GM19025 (cell line): ENCODE results near the gene CEACAM21.
A peak's percentile ranks its signal among the peaks of the same experiment; 100 is the strongest.

Experiments used
- ATAC-seq: cut with Tn5 transposase; IDR thresholded peaks from one replicate; pipeline ENCODE4 v1.9.1; 2021; ENCODE audit warnings: mild to moderate bottlenecking, low read depth, moderate library complexity; ENCODE audit not compliant: unreplicated experiment

Gene CEACAM21

GRCh38 chr19:41575998-41576397, at the start of gene CEACAM21:
TSS of gene CEACAM21 (plus strand) at chr19:41576166. CDS start at chr19:41576275, 109 bp downstream.
- peak; percentile 83 for ATAC-seq

- no peak for ATAC-seq
Measured at GRCh38 chr19:41527089-41527488, 48.9 kb upstream of the CEACAM21 start.

GRCh38 chr19:41528106-41528505, 47.9 kb upstream of the CEACAM21 start:
- no peak for ATAC-seq

GRCh38 chr19:41529484-41530183, 46.3 kb upstream of the CEACAM21 start:
- no peak for ATAC-seq

- no peak for ATAC-seq
Measured at GRCh38 chr19:41530184-41530534, 45.8 kb upstream of the CEACAM21 start.

GRCh38 chr19:41530761-41531301, 45.1 kb upstream of the CEACAM21 start:
- no peak for ATAC-seq

GRCh38 chr19:41531438-41532311, 44.3 kb upstream of the CEACAM21 start:
- peak; percentile 40 for ATAC-seq

GRCh38 chr19:41532526-41532925, 43.4 kb upstream of the CEACAM21 start:
- no peak for ATAC-seq

GRCh38 chr19:41533671-41534215, 42.2 kb upstream of the CEACAM21 start:
- no peak for ATAC-seq

GRCh38 chr19:41535029-41535622, 40.8 kb upstream of the CEACAM21 start:
- ATAC-seq, result peak; percentile 48

- no peak for ATAC-seq
Measured at GRCh38 chr19:41537789-41538188, 38.2 kb upstream of the CEACAM21 start.

GRCh38 chr19:41540041-41540695, 35.8 kb upstream of the CEACAM21 start:
- ATAC-seq, result no peak

GRCh38 chr19:41541990-41542584, 33.9 kb upstream of the CEACAM21 start:
- ATAC-seq, result no peak

- no peak for ATAC-seq
Measured at GRCh38 chr19:41542622-41543021, 33.3 kb upstream of the CEACAM21 start.

- ATAC-seq, result no peak
Measured at GRCh38 chr19:41543582-41543981, 32.4 kb upstream of the CEACAM21 start.

- no peak for ATAC-seq
Measured at GRCh38 chr19:41545547-41545946, 30.4 kb upstream of the CEACAM21 start.

- no peak for ATAC-seq
Measured at GRCh38 chr19:41546386-41546789, 29.6 kb upstream of the CEACAM21 start.

GRCh38 chr19:41546961-41547360, 29.0 kb upstream of the CEACAM21 start:
- ATAC-seq, result no peak

GRCh38 chr19:41547569-41547968, 28.4 kb upstream of the CEACAM21 start:
- no peak for ATAC-seq

GRCh38 chr19:41548047-41548446, 27.9 kb upstream of the CEACAM21 start:
- no peak for ATAC-seq
